CD4-positive, alpha-beta T cell treated with Interleukin-1 beta for 1 hour (primary cell): Measurements from ENCODE around the gene ABHD15.

Source experiments
- DNase-seq, 2 donors: peaks; one replicate each; pipeline ENCODE4 v3.0.0-alpha.2; 2020 to 2022

Gene ABHD15

DNA sequence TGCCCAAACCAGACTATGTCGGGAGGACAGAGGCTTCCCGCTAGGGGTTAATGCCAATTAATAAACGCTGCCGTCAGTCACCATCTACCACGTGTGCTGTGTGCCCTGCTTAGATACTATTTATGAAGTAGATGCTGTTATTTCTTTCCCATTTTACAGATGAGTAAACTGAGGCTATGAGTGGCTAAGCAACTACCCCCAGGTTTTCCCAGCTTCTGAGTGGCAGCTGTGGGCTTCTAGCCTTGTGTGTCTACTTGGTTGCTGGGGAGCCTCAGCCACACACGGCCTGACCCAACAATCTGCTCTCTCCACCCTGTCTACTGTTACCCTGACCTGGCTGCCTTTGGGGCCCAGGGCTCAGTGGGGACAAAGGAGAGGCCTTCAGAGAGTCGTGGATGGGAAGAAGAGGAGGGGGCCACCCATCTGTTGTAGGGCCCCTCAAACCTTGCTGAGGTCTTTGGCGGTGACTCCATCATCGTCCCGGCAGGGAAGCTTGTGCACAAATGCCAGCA lies 15.5 kb upstream of the ABHD15 start:
- no peak for DNase-seq

DNA sequence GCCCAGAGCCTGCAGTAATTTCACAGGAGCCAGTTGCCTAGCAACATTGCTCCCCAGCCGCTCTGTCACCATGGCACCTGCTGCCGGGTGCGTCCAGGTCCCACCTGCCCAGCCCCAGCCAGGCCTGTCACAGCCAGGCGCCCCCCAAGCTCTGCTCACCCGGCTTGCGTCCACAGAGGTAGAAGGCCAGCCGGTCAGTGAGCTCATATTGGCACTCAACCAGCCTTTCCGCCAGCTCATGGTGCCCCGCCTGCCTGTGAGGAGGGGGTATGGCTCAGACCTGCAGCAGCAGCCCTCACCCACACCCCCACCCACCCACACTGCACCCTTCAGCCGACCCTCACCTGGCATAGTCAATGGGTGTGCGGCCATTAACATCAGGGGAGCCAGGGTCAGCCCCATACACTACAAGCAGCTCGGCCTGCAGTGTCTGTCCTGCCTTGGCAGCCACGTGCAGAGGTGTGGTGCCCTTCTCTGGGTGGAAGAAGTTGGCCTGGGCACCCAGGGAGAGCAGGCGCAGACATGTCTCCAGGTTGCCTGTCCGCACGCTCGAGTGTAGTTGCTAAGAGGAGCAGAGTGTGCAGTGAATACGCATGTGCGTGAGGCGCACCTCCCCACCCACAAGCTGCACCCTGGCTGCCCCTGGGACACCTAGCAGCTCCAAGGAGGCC lies 14.9 kb upstream of the ABHD15 start:
- DNase-seq, result no peak

DNA sequence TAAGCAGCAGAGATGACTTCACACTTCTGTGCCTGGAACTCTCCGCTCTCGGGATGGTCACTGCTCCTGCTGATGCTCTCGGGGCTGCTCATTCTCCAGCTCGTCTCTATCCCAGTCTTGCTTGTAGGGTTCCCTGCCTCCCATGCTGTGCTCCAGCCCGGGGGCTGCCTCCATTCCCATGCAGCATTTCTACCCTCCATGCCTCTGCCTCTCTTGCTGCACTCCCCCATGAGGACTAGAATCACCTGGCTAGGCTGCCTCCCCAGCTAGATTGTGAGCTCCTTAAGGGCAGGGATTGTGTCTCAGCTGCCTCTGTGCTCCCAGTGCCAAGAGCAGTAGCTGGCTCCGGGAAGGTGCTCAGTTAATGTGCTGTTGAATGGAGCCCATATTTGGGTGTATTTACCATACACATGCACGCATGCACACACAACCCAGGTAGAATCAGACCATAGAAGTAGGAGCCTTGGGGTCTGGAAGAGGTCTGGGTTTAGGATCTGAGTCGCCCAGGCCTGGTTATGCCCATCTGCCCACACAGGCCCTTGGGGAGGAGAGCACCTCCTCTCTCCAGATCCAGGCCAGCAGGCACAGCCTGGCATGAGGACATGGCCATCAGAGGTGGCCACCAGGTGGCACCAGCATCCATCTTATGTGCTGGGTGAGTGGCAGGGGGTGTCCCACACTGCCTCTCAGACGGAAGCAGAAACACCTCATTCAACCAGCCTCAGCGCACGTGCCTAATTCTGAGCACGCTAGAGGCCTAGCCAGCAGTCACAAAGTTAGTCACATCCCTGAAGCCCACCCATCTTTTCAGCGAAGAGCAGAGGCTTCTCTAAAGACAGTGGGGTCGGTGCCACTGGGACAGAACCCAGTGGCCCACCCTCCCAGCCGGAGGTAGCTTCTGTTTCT lies 13.3 kb upstream of the ABHD15 start:
- DNase-seq, result peak; percentile 91

DNA sequence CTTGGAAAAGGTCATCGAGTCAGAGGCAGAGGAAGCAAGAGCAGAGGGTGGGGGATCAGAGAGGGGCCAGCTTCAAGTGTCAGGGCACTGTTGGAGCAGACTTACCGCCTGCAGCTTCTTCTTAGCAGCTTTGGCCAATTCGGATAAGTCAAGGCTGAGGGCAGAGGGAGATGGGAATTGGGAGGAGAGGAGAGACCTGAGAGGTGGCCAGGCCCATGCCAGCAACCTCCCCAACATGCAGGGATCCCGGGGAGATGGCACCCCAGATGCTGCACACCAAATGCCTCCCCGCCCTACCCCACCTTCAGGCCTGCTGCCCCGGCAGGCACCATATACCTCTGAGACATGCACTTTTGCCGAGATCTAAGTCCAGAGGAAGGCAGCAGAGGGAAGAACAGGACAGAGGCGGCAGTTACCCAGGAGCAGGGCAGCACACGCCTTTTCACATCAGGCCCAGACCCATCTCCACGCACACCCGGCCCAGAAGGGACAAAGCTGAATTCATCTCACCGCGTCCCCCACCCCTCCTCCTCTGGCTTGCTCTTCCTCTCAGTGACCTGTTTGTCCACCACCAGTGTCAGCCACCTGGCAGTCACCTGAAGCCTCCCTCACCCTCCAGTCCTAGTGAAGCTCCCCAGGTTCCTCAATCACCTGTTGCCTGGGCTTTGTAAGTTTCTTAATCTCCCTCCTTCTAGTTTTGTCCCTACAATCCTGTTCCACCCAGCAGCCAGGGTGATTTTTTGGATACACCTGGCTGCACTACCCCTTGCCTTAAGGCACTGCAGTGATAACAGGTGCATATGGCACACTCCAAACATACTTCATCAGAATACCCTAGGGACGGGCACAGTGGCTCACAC lies 12.0 kb upstream of the ABHD15 start:
- DNase-seq, result no peak

DNA sequence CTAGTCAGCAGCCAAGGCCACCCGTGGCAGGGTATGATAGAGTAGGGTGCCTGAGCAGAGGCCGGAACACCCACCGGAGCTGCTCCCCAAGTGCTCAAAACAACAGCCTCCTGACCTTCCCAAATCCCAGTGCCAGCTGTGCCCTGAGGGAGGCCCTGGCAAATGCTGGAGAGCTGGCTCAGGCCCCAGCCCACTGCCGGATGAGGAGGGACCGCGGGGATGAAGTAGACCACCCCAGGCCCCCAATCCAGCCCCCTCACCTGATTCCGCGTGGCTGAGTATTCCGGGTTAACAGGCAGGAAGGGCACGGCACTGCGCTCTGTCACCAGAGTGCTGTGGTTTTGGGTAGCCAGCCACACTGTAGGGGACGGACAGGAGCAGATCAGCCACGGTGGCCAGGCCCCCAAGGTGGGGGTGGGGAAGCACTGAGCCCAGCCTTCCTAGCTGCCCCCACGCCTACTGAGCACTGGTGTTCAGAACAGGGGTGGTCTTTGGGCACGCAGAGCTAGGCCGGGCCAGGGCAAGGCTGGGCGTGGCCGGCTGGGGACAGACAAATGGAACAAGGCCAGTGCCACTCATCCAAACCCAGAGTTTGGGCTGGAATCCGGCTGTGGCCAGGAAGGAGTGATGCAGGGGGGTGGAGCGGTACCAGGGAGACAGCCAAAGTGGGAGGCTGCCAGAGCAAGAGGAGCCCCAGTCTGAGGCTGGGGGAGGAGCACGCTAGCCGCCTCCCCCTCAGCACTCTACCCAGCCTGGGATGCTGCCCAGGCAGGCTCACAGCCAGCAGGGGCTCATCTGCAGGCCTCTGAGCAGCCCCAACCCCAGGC lies 10.8 kb upstream of the ABHD15 start:
- DNase-seq, result no peak

DNA sequence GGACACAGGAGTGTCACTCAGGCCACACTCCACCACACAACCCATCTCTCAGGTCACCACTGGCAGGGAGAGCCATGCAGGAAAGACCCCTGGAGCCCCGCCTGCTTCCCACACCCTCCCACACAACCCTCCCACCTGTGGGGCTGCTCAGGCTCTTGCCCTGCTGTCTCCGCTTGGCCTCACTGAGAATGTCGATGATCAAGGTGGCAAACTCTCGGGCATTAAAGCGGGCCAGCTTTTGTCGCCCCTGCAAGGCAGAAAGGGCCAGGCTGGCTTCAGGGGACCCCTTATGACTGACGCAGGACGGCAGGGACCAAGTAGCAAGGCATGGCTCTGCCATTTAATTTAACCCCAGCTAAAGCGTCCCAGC lies 10.1 kb upstream of the ABHD15 start:
- DNase-seq, result no peak

DNA sequence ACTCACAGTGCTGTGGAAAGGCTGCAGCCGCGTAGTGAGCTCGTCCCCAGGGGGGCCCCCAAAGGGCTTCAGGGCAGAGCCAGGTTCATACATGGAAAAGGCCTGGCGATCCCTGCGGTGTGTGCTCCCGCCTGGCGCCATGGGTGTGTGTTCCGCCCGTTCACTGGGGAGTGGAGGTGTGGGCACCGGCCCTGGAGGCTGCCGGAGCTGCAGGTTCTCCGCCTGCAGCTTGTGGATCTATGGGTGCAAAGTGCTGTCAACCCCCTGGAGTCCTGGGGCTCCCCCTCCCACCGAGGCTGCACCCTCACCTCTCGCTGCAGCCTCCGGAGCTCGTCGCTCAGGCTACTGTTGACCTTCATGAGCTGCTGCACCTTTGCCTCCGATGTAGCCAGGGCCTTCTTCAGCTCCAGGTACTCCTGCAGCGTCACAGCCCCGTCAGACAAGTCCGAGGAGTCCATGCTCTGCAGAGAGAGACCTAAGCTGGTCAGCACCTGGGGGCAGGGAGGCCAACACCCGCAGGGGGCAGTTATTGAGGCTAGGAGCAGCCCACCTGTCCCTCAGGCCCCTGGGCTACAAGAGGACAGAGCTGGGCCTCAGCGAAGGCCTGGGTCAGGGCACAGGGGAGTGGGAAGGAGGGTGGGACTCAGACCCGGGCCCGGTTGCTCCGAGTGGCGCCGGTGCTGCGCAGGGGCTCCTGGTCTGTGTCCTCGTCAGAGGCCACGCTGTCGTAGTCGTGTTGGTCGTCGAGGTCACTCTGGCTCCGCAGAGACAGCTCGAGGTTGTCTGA lies 9.6 kb upstream of the ABHD15 start:
- DNase-seq, result no peak

DNA sequence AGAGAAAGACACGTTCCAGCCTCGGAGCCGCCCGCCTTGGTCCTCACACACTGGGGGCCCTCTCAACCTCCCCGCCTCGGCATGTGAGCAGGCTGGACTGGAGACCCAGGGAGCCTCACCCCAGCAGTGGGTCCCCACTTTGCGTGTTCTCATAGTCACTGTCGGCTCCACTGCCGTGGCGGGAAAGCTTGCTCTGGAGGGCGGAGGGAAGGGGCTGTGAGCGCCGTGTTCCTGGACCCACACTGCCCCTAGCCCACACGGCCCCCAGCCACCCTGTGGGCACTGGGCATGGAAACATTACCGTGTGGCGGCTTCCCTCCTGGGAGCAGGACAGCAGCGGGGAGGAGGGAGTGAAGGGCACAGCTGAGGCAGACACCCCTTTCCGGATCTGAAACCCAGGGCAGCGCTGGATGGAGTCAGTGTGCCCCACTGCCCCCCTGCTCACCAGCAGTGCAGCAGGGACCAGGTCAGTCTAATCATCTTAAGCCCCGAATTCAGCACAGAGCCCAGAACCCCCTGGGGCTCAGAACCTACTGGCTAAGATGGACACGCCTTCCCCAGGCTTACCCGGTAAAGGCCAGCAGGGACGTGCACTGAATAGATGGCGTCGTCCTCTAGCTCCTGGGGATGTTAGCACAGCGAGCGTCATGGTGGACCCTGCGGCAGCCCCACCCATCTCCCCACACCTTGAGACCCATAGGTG lies 8.8 kb upstream of the ABHD15 start:
- no peak for DNase-seq

DNA sequence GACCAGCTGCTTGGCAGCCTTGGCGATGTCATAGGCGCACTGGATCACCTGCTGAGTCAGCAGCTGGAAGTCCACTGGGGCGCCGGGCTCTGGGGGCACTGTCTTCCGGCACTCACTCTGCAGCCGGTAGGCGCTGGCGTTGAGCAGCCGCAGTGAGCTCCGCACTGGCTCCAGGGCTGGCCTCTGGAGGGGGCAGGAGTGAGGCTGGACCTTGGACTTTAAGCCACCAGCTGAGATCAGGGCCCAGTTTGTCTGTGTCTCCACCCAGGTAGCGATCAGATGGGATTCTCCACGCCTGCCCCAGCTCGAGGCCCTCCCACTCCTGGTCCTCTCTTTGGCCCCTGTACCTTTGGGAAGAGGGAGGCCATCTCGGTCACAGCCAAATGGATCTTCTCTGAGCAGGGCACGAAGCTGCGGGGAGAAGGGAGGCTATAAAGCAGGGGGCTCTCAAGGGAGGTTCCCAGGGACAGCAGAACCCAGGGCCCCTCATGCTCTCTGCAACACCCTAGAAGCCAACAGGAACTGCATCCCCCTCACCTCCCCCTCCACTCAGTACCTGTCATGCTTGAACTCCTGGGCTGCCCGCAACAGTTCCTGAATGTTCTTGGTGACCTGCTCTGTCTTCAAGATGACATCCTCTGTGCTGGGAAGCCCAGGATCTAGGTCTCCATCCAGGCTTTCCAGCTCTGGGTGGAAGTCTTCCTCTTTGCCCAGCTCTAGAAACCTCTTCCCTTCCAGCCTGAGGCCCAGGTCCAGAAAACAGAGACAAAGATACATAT lies 8.1 kb upstream of the ABHD15 start:
- DNase-seq, result no peak

DNA sequence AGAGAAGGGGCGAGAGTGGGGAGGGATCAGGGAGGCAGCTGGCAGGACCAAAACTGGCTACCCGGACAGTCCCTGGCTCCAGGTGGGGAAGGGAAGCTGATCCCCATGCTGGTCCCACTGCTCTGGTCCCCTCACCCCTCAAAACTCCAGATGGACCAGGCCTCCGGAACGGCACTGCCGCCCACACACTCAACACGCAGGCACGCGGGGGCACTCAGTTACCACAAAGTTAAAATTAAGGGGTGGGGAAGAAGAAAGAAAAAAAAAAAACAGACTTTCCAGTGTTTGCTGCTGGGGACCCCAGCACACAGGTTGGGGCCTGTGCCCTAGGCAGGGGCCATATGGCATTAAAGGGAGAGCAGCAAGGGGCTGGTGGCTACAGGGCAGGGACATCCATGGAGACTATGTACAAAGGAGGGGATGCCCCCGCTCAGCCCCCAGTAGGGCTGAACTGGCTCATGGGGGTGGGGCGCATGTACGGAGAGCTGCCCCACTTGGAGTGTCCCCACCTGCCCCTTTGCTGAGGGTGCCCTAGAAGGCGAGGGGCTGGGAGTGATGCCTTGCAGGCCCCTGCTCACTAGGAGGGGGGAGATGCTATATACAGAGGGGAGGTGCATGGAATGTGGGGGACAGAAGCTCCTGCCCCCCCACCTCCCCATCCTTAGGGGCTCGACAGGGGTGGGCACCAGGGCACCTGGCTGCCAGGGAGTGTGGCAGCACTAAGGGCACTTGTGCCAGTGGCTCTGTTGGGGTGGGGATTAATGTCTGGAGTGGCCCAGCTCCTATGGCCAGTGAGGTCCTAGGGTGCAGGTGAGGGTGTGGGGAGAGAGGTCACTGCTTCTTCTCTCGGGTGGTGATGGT lies 7.3 kb upstream of the ABHD15 start:
- DNase-seq, result no peak

DNA sequence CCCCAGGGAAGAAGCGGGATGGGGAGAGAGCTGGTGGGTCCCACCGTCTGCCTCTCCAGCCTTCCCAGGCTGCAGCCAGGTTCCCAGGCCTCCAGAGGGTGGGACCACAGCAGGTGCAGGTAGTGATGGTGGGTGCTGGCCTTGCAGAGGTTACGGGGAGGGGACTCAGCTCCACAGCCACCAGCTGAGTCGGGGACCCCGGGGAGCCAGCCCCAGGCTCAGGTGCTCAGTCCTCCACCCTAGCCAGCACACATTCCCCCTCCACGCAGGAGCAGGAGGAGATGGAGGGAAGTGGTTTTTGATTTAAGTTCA lies 6.7 kb upstream of the ABHD15 start:
- no peak for DNase-seq

DNA sequence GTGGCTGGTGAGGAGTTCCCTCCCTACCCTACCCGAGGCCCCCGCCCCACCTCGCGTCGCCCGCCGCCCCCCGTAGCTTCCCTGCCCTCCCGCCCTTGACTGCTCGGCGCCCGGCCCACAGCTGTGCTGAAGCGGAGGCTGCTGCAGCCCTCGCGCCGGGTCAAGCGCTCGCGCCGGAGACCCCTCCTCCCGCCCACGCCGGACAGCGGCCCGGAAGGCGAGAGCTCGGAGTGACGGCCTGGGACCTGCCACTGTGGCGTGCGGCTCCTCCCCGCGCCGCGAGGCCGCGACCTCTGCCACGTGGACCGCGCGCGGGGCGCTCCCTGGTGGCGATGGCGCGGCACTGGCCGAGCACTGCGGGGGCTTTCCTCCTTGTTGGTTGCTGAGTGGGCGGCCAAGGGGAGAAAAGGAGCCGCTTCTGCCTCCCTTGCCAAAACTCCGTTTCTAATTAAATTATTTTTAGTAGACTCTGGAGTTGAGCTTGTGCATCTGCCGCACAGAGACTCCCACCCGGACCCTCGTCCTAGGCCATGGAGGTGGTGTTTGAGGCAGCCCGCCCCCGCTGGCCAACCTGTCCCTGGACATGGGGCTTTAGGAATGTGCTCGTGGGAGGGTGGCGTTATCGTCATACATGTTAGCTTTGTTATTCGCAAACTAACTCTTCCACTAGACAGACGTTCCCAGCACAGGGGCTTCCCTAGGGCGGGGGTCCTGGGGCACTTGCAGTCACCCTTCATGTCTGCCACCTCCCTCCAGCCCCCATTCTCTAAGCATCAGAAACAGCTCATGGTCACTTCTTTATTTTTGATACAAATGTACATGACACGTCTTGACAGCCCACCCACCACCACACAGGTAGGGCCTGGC lies 6.1 kb upstream of the ABHD15 start:
- peak; percentile 54 to 67 for DNase-seq

DNA sequence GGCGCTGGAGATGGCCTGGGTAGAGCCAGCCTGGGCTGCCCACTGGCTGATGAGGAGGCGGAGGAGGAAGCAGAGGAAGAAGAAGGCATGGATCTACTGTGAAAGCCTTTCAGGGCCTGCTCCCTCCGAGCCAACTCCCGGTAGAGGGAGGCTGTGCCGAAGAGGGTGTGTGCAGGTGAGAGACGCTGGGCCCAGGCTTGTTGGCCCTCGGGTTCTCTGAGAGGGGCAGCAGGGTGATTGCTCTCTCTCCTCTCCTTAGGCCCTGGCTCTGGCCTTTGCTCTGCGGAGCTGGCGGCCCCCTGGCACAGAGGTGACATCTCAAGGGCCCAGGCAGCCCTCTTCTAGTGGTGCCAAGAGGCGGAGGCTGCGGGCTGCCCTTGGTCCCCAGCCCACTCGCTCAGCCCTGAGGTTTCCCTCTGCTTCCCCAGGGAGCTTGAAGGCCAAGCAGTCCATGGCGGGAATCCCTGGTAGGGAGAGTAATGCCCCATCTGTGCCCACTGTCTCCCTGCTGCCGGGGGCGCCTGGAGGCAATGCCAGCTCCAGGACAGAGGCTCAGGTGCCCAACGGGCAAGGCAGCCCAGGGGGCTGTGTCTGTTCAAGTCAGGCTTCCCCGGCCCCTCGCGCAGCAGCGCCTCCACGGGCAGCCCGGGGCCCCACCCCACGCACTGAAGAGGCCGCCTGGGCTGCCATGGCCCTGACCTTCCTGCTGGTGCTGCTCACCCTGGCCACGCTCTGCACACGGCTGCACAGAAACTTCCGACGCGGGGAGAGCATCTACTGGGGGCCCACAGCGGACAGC lies 5.2 kb upstream of the ABHD15 start:
- no peak for DNase-seq

DNA sequence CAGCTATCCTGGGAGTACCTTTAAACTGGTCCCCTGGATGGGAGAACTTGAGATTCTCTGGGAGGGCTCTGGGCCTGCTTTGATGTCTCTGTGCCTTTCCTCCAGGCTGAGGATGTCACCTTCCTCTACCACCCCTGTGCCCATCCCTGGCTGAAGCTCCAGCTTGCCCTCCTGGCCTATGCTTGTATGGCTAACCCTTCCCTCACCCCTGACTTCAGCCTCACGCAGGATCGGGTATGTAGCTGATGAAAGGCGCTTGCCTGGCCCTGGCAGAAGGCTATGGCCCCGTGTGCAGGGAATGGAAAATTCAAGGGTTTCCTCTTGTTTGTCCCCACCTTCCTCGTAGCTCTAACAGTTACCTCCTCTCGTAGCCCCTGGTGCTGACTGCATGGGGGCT lies 4.6 kb upstream of the ABHD15 start:
- DNase-seq, result no peak

DNA sequence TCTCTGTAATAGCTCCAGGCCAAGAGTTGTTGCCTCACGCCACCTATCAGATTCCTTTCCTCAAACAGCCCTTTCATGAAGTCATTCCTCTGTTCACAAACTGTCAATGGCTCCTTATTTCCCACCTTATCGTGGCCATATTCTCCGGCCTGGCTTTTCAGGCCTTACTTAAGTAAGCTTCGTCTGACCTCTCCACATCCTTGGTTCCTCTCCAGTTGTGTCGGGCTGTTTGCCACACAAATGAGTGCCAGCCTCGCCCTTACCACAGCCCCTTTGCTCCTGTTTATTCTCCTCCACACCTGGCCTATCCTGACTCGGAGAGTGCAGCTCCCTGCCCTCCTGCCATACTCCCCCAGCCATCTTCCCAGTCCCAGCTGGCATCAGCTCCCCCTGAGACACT lies 3.7 kb upstream of the ABHD15 start:
- no peak for DNase-seq

DNA sequence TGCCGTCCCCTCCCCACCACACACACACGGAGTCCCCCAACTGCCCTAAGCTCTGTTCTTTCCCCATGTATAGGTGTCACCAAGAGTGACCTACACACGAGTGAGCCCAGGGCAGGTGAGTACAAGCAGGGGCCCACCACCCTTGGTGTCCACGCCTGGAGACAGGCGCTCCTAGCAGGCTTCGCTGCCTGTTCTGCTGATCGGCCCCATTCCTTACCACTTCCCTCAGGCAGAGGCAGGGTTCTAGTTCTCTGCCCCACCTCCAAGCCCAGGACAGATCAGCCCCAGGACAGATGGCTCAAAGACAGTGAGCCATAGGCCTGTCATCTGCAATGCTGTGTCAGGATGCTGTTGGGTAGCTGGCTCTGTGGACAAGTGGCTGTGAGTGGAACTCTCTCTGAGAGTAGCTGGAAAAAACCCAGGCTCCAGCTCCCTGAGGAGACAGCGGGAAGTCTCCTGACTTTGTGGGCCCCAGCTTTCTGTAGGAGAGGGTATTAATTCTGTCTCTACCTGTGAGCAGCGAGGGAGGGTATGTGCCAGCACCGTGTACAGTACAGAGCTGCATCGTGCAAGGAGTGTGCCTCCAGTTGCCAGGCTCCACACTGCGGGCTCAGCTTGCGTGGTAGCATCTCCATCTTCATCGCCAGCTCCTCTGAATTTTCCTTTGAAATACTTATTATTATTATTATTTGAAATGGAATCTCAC lies 2.6 kb upstream of the ABHD15 start:
- no peak for DNase-seq
